T-helper 2 cell treated with Interferon-gamma antibody and Interleukin-4, amounts not matched to agents 100 ng/mL and 5 ng/mL, for 36 hours (primary cell): ENCODE data around the gene DPEP2. TPM values are rescaled to one million over a fixed set of nuclear protein-coding genes. Genes with fewer than 3 reads are reported as not detected.

Experiments used
- intact Hi-C: fragments of 100-400 bp; cut with micrococcal nuclease; formaldehyde crosslinking; loops from one replicate; pipeline ENCODE4 v1.15.1; 2023
- total RNA-seq: library from RNA; stranded (reverse); gene quantifications from 2 replicates; pipeline ENCODE4 v1.2.3, GENCODE V29; 2022

DPEP2 gene
- total RNA-seq, 1 donor from 2014 or later: 14.8 TPM

GRCh38 chr16:67939507-67940445 is 59.5 kb downstream of the DPEP2 start:
- intact Hi-C loops: loop anchor here (5.0 kb wide), 1 partner anchor 377 kb away; the partner anchor contains the start of gene CTCF

GRCh38 chr16:67937713-67938112 is 61.6 kb downstream of the DPEP2 start:
- intact Hi-C loops: loop anchor here (2.0 to 5.0 kb wide), 3 partner anchors 55 to 417 kb away; partner anchors contain the start of gene CTCF

Other genes starting within 250 kb of the DPEP2 start
- 22.7 and 23.2 TPM in 2 replicates for gene RANBP10, start 192.9 kb downstream of the DPEP2 start, total RNA-seq
- 0.36 and 0.73 TPM in 2 replicates for gene TSNAXIP1, start 192.6 kb downstream of the DPEP2 start, total RNA-seq
- 44.3 and 45.8 TPM in 2 replicates for gene THAP11, start 157.2 kb downstream of the DPEP2 start, total RNA-seq
- gene NUTF2, start 152.6 kb downstream of the DPEP2 start, total RNA-seq: 138 and 143 TPM in 2 replicates
- gene CENPT, start 151.8 kb downstream of the DPEP2 start, total RNA-seq: 54.2 and 54.4 TPM in 2 replicates
- gene EDC4, start 126.4 kb downstream of the DPEP2 start, total RNA-seq: 106 and 112 TPM in 2 replicates
- 0.61 and 0.84 TPM in 2 replicates for gene NRN1L, start 114.6 kb downstream of the DPEP2 start, total RNA-seq
- 20.7 and 22.1 TPM in 2 replicates for gene PSKH1, start 106.2 kb downstream of the DPEP2 start, total RNA-seq
- gene CTRL, start 67.6 kb downstream of the DPEP2 start, total RNA-seq: 9.6 and 11.9 TPM in 2 replicates
- 335 and 352 TPM in 2 replicates for gene PSMB10, start 62.6 kb downstream of the DPEP2 start, total RNA-seq
- 16.8 and 20.5 TPM in 2 replicates for gene LCAT, start 55.4 kb downstream of the DPEP2 start, total RNA-seq
- 40.2 and 41.9 TPM in 2 replicates for gene SLC12A4, start 30.8 kb downstream of the DPEP2 start, total RNA-seq
- 0.14 TPM in 1 of 2 replicates, not detected in the other for gene DPEP3, start 19.0 kb downstream of the DPEP2 start, total RNA-seq
- gene DPEP2NB, start 16.4 kb upstream of the DPEP2 start, total RNA-seq: not detected in 2 replicates
- 14.5 and 16.5 TPM in 2 replicates for gene DDX28, start 23.7 kb upstream of the DPEP2 start, total RNA-seq
- gene DUS2, start 23.8 kb upstream of the DPEP2 start, total RNA-seq: 23.8 and 25.0 TPM in 2 replicates
- gene NFATC3, start 85.9 kb upstream of the DPEP2 start, total RNA-seq: 203 and 205 TPM in 2 replicates
- gene ESRP2, start 236.6 kb upstream of the DPEP2 start, total RNA-seq: 0.07 TPM in 1 of 2 replicates, not detected in the other
- 9.4 TPM in 2 replicates for gene PLA2G15, start 245.9 kb upstream of the DPEP2 start, total RNA-seq